T-helper 17 cell (primary cell): ENCODE measurements around the gene SYNRG. TPM values are rescaled to one million over a fixed set of nuclear protein-coding genes. Genes with fewer than 3 reads are reported as not detected.
"Not testable (repeated sequence)": the region's sequence is repeated elsewhere in the genome, so short reads cannot be mapped to it uniquely, and the experiment has no call there.

Source experiments
- ATAC-seq: fragments of 150-1000 bp; cut with Tn5 transposase; 2 replicates; pipeline ENCODE4 v1.10.0; 2021; ENCODE audit warnings: mild to moderate bottlenecking, moderate library complexity
- DNase-seq, 3 donors: peaks; one replicate each; pipeline versions ENCODE4 v3.0.0 to v3.0.0-alpha.2; 2020 to 2021
- H3K9me3 ChIP-seq: one replicate; pipeline ENCODE4 v1.7.0; 2013; ENCODE audit warnings: low read length, mild to moderate bottlenecking; ENCODE audit not compliant: control insufficient read depth, poor library complexity, severe bottlenecking
- H3K27ac Mint-ChIP-seq: one replicate; pipeline ENCODE4 v1.8.0; 2022; ENCODE audit warnings: mild to moderate bottlenecking, moderate library complexity, mixed read lengths
- H3K27me3 Mint-ChIP-seq: one replicate; pipeline ENCODE4 v1.8.0; 2022; ENCODE audit warnings: mixed read lengths
- H3K36me3 Mint-ChIP-seq: one replicate; pipeline ENCODE4 v1.8.0; 2022; ENCODE audit warnings: low read depth, mixed read lengths
- H3K4me1 Mint-ChIP-seq: one replicate; pipeline ENCODE4 v1.8.0; 2022; ENCODE audit warnings: mild to moderate bottlenecking, mixed read lengths
- H3K4me3 Mint-ChIP-seq: one replicate; pipeline ENCODE4 v1.8.0; 2022; ENCODE audit warnings: mild to moderate bottlenecking, moderate library complexity, mixed read lengths
- total RNA-seq, 4 donors: library from RNA in 2 of 4; stranded (reverse) in 2 of 4; gene quantifications; one replicate each; pipeline ENCODE4 v1.2.3 and lab custom pipeline; 2022 to 2026

Gene SYNRG
- total RNA-seq, 2 donors from 2014 or later = 76.2 to 91.9 TPM

GRCh38 chr17:37616430-37616829 is 7.2 kb upstream of the SYNRG start:
- not testable (repeated sequence) for H3K9me3 ChIP-seq, H3K36me3 Mint-ChIP-seq, H3K27me3 Mint-ChIP-seq, H3K4me3 Mint-ChIP-seq, H3K4me1 Mint-ChIP-seq, ATAC-seq, DNase-seq
- peak overlapping the region; percentile 77 for H3K27ac Mint-ChIP-seq

GRCh38 chr17:37614823-37615222 is 5.6 kb upstream of the SYNRG start:
- H3K9me3 ChIP-seq = no peaks in the 10 kb centered on the region
- H3K27ac Mint-ChIP-seq = no peak overlapping the region
- DNase-seq (no peak), ATAC-seq (no peak)
- peaks cover 3% of the 10 kb centered on the region for H3K4me1 Mint-ChIP-seq
- H3K36me3 Mint-ChIP-seq = peaks cover 3% of the 10 kb centered on the region
- no peaks in the 10 kb centered on the region for H3K27me3 Mint-ChIP-seq
- H3K4me3 Mint-ChIP-seq = no peak overlapping the region

- DNase-seq (no peak), ATAC-seq (no peak)
- no peak overlapping the region for H3K27ac Mint-ChIP-seq
- H3K9me3 ChIP-seq = no peaks in the 10 kb centered on the region
- H3K36me3 Mint-ChIP-seq = peaks cover 3% of the 10 kb centered on the region
- no peaks in the 10 kb centered on the region for H3K27me3 Mint-ChIP-seq
- no peak overlapping the region for H3K4me3 Mint-ChIP-seq
- H3K4me1 Mint-ChIP-seq = peaks cover 5% of the 10 kb centered on the region
Observed at GRCh38 chr17:37614391-37614790, 5.2 kb upstream of the SYNRG start.

GRCh38 chr17:37610971-37611370 is 1.8 kb upstream of the SYNRG start:
- peaks cover 10% of the 10 kb centered on the region for H3K4me1 Mint-ChIP-seq
- H3K9me3 ChIP-seq = no peaks in the 10 kb centered on the region
- H3K4me3 Mint-ChIP-seq = no peak overlapping the region
- no peaks in the 10 kb centered on the region for H3K27me3 Mint-ChIP-seq
- ATAC-seq (no peak), DNase-seq (no peak)
- H3K36me3 Mint-ChIP-seq = no peaks in the 10 kb centered on the region
- peak overlapping the region; percentile 96 for H3K27ac Mint-ChIP-seq

- H3K9me3 ChIP-seq, H3K27me3 Mint-ChIP-seq, ATAC-seq, H3K36me3 Mint-ChIP-seq, DNase-seq: not testable (repeated sequence)
- Mint-ChIP-seq H3K27ac (peak overlapping the region; percentile 96), H3K4me1 (peaks cover 19% of the 10 kb centered on the region), H3K4me3 (peak overlapping the region; percentile 93)
Observed at GRCh38 chr17:37610041-37610420, 813 bp upstream of the SYNRG start.

- Mint-ChIP-seq H3K4me1 (peaks cover 26% of the 10 kb centered on the region), H3K27ac (peak overlapping the region; percentile 96), H3K36me3 (peaks cover 3% of the 10 kb centered on the region), H3K4me3 (peak overlapping the region; percentile 93), H3K27me3 (no peaks in the 10 kb centered on the region)
- ATAC-seq (no peak), DNase-seq (no peak)
- no peaks in the 10 kb centered on the region for H3K9me3 ChIP-seq
Observed at GRCh38 chr17:37608351-37609169, 658 bp downstream of the SYNRG start.

GRCh38 chr17:37607637-37608331 is 1.4 kb downstream of the SYNRG start:
- H3K9me3 ChIP-seq = no peaks in the 10 kb centered on the region
- peak; percentile 49 for ATAC-seq
- peaks cover 3% of the 10 kb centered on the region for H3K36me3 Mint-ChIP-seq
- H3K4me3 Mint-ChIP-seq = peak overlapping the region; percentile 93
- H3K4me1 Mint-ChIP-seq = peaks cover 28% of the 10 kb centered on the region
- peak overlapping the region; percentile 96 for H3K27ac Mint-ChIP-seq
- DNase-seq = peak in 1 of 3 donors; percentile 10
- no peaks in the 10 kb centered on the region for H3K27me3 Mint-ChIP-seq

GRCh38 chr17:37605813-37606505 is 3.3 kb downstream of the SYNRG start:
- Mint-ChIP-seq H3K4me3 (peak overlapping the region; percentile 90), H3K27me3 (no peaks in the 10 kb centered on the region), H3K36me3 (peaks cover 3% of the 10 kb centered on the region), H3K4me1 (peaks cover 35% of the 10 kb centered on the region), H3K27ac (peak overlapping the region; percentile 96)
- ATAC-seq (peak; percentile 34), DNase-seq (no peak)
- no peaks in the 10 kb centered on the region for H3K9me3 ChIP-seq

GRCh38 chr17:37605081-37605480 is 4.1 kb downstream of the SYNRG start:
- ATAC-seq (no peak), DNase-seq (no peak)
- H3K9me3 ChIP-seq = no peaks in the 10 kb centered on the region
- Mint-ChIP-seq H3K4me1 (peaks cover 40% of the 10 kb centered on the region), H3K27ac (peak overlapping the region; percentile 96), H3K36me3 (peaks cover 6% of the 10 kb centered on the region), H3K4me3 (peak overlapping the region; percentile 90), H3K27me3 (no peaks in the 10 kb centered on the region)

GRCh38 chr17:37604556-37604955 is 4.7 kb downstream of the SYNRG start:
- H3K27ac Mint-ChIP-seq = peak overlapping the region; percentile 96
- H3K4me3 Mint-ChIP-seq = peak overlapping the region; percentile 90
- peaks cover 39% of the 10 kb centered on the region for H3K4me1 Mint-ChIP-seq
- ATAC-seq (no peak), DNase-seq (no peak)
- peaks cover 6% of the 10 kb centered on the region for H3K36me3 Mint-ChIP-seq
- H3K27me3 Mint-ChIP-seq = no peaks in the 10 kb centered on the region
- no peaks in the 10 kb centered on the region for H3K9me3 ChIP-seq

- no peaks in the 10 kb centered on the region for H3K27me3 Mint-ChIP-seq
- H3K9me3 ChIP-seq = no peaks in the 10 kb centered on the region
- DNase-seq = no peak
- no peak overlapping the region for H3K4me3 Mint-ChIP-seq
- H3K27ac Mint-ChIP-seq = peak overlapping the region; percentile 85
- peaks cover 10% of the 10 kb centered on the region for H3K36me3 Mint-ChIP-seq
- no peak for ATAC-seq
- peaks cover 40% of the 10 kb centered on the region for H3K4me1 Mint-ChIP-seq
Observed at GRCh38 chr17:37598145-37598544, 11.1 kb downstream of the SYNRG start.

- DNase-seq (no peak), ATAC-seq (no peak)
- no peak overlapping the region for H3K27ac Mint-ChIP-seq
- no peaks in the 10 kb centered on the region for H3K9me3 ChIP-seq
- peaks cover 9% of the 10 kb centered on the region for H3K36me3 Mint-ChIP-seq
- peak overlapping the region; percentile 7 for H3K4me3 Mint-ChIP-seq
- peaks cover 42% of the 10 kb centered on the region for H3K4me1 Mint-ChIP-seq
- no peaks in the 10 kb centered on the region for H3K27me3 Mint-ChIP-seq
Observed at GRCh38 chr17:37592291-37592690, 16.9 kb downstream of the SYNRG start.

GRCh38 chr17:37585066-37585465 is 24.2 kb downstream of the SYNRG start:
- no peaks in the 10 kb centered on the region for H3K9me3 ChIP-seq
- Mint-ChIP-seq H3K27me3 (no peaks in the 10 kb centered on the region), H3K36me3 (peaks cover 12% of the 10 kb centered on the region), H3K27ac (peak overlapping the region; percentile 24), H3K4me1 (peaks cover 17% of the 10 kb centered on the region), H3K4me3 (no peak overlapping the region)
- DNase-seq (no peak), ATAC-seq (no peak)
